ENCODE data around the gene LPXN. TPM values are rescaled to one million over a fixed set of nuclear protein-coding genes. Genes with fewer than 3 reads are reported as not detected.

The LPXN gene
- total and polyA plus RNA-seq, 2 donors (not counting 3 experiments of a cell fraction or from before 2014, with no cell fraction given), result 6.2 TPM

DNA sequence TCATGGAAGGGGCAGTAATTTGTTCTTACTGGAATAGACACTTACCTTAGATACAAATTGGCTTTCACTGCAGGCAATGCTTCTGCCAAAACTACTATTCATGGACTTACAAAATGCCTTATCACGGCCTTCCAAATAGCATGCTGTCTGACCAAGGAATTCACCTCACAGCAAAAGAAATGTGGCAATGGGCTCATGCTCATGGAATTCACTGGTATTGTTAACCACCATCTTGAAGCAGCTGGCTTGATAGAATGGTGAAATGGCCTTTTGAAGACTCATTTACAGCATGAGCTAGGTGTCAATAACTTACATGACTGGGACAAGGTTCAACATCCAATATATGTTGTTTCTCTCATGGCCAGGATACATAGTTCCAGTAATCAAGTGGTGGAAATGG is 89.7 kb downstream of the LPXN start:
- Histone ChIP-seq H3K4me2 (ENCODE audit: insufficient read depth, low read length) (no peak overlapping the region), H3K9me1 (replicated peaks; ENCODE audit: control insufficient read depth, extremely low read depth, insufficient read depth, low read length) (no peaks in the 10 kb centered on the region), H3K27ac (ENCODE audit: insufficient read depth, low read depth, low read length) (no peak overlapping the region), H3K9me3 (replicated peaks; ENCODE audit: control insufficient read depth, insufficient read depth, low read length) (no peaks in the 10 kb centered on the region), H2AFZ (ENCODE audit: low read depth, low read length) (no peak overlapping the region), H3K79me2 (ENCODE audit: control insufficient read depth, insufficient read depth, low read length) (no peaks in the 10 kb centered on the region), H3K9ac (replicated peaks; ENCODE audit: extremely low read depth, insufficient read depth, low read length) (no peak overlapping the region), H3K4me1 (ENCODE audit: control insufficient read depth, extremely low read depth, insufficient read depth, low read length) (no peaks in the 10 kb centered on the region), H4K20me1 (replicated peaks; ENCODE audit: control insufficient read depth, extremely low read depth, insufficient read depth, low read length) (no peaks in the 10 kb centered on the region), H3K27me3 (ENCODE audit: control insufficient read depth in 2 of 2, insufficient read depth in 2 of 2, low read length in 2 of 2) (no peaks in the 10 kb centered on the region), H3K36me3 (ENCODE audit: control insufficient read depth in 2 of 2, extremely low read depth in 1 of 2, insufficient read depth in 2 of 2, low read length in 2 of 2) (no peaks in the 10 kb centered on the region), H3K4me3 (replicated peaks in 1 of 3; ENCODE audit: insufficient read depth in 1 of 3, low read depth in 1 of 3, low read length in 3 of 3) (no peak overlapping the region)
- TF ChIP-seq, protein P1, sequence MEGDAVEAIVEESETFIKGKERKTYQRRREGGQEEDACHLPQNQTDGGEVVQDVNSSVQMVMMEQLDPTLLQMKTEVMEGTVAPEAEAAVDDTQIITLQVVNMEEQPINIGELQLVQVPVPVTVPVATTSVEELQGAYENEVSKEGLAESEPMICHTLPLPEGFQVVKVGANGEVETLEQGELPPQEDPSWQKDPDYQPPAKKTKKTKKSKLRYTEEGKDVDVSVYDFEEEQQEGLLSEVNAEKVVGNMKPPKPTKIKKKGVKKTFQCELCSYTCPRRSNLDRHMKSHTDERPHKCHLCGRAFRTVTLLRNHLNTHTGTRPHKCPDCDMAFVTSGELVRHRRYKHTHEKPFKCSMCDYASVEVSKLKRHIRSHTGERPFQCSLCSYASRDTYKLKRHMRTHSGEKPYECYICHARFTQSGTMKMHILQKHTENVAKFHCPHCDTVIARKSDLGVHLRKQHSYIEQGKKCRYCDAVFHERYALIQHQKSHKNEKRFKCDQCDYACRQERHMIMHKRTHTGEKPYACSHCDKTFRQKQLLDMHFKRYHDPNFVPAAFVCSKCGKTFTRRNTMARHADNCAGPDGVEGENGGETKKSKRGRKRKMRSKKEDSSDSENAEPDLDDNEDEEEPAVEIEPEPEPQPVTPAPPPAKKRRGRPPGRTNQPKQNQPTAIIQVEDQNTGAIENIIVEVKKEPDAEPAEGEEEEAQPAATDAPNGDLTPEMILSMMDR (IDR thresholded peaks at IDR 0.05; ENCODE audit: extremely low read depth in 1 of 2, insufficient read depth in 1 of 2, low read depth in 1 of 2, low read length in 2 of 2), result no peak
- CTCF ChIA-PET, result no interaction called here
- intact Hi-C loops (cut with micrococcal nuclease) (no loop called here), dilution Hi-C loops (cut with MboI; ENCODE audit: extremely low pct_ligation_motif_present, low sequenced_read_pairs) (no loop called here)
- FAIRE-seq, result no peak
- BruUV-seq (replicated peaks), result no TSS peak
- POLR2A ChIA-PET, result no interaction called here
- DNase-seq (ENCODE audit: low read depth, low spot score), result no peak

Other genes with a start within 250 kb of the LPXN start
- not detected in 2 replicates for gene OR5B17, start 216.8 kb downstream of the LPXN start, total RNA-seq
- not detected in 2 replicates for gene OR5B17, start 216.8 kb downstream of the LPXN start, polyA plus RNA-seq
- gene OR5B3, start 169.0 kb downstream of the LPXN start, total RNA-seq, result not detected in 2 replicates
- not detected in 2 replicates for gene OR5B3, start 169.0 kb downstream of the LPXN start, polyA plus RNA-seq
- not detected in 2 replicates for gene OR5B2, start 147.7 kb downstream of the LPXN start, total RNA-seq
- not detected in 2 replicates for gene OR5B2, start 147.7 kb downstream of the LPXN start, polyA plus RNA-seq
- gene OR5B12, start 133.6 kb downstream of the LPXN start, total RNA-seq, result not detected in 2 replicates
- not detected in 2 replicates for gene OR5B12, start 133.6 kb downstream of the LPXN start, polyA plus RNA-seq
- gene OR5B21, start 67.8 kb downstream of the LPXN start, total RNA-seq, result not detected in 2 replicates
- gene OR5B21, start 67.8 kb downstream of the LPXN start, polyA plus RNA-seq, result not detected in 2 replicates
- gene ZFP91, start 3.2 kb upstream of the LPXN start, total RNA-seq, result 51.0 and 52.0 TPM in 2 replicates
- gene ZFP91, start 3.2 kb upstream of the LPXN start, polyA plus RNA-seq, result 13.3 and 20.2 TPM in 2 replicates
- gene CNTF, start 46.8 kb upstream of the LPXN start, total RNA-seq, result 2.9 and 3.3 TPM in 2 replicates
- gene CNTF, start 46.8 kb upstream of the LPXN start, polyA plus RNA-seq, result 0.53 and 0.84 TPM in 2 replicates
- not detected in 2 replicates for gene GLYAT, start 156.1 kb upstream of the LPXN start, total RNA-seq
- not detected in 2 replicates for gene GLYAT, start 156.1 kb upstream of the LPXN start, polyA plus RNA-seq

Data from endothelial cell of umbilical vein (primary cell).